HepG2 (cell line): Measurements from ENCODE around the gene ZFPL1. TPM values are rescaled to one million over a fixed set of nuclear protein-coding genes. Genes with fewer than 3 reads are reported as not detected.

Experiments
- AGO2 ChIP-seq: fragments of 200-400 bp; formaldehyde crosslinking; optimal IDR thresholded peaks from 2 replicates; pipeline ENCODE3; 2017; ENCODE audit warnings: mild to moderate bottlenecking, low read depth, low read length, moderate library complexity
- ATAD3A ChIP-seq: sonication (generic); formaldehyde crosslinking; IDR thresholded peaks from 2 replicates; pipeline ENCODE4 v1.4.0; 2020; ENCODE audit warnings: missing genetic modification reagents
- CENPT ChIP-seq: sonication (generic); formaldehyde crosslinking; IDR thresholded peaks from 2 replicates; pipeline ENCODE4 v1.8.0; 2022; ENCODE audit warnings: low read depth, mild to moderate bottlenecking, moderate library complexity, missing genetic modification reagents
- FOXA1 ChIP-seq, 2 experiments: fragments of 450-650 bp in 1 of 2; sonication (generic) in 1 of 2; formaldehyde crosslinking in 1 of 2; IDR thresholded peaks; 2 replicates each; pipeline versions ENCODE4 v1.4.0 to v1.6.1; 2016 to 2020; ENCODE audit warnings: missing genetic modification reagents in 1 of 2
- JARID2 ChIP-seq: sonication (generic); formaldehyde crosslinking; IDR thresholded peaks from 2 replicates; pipeline ENCODE4 v1.8.1; 2023; ENCODE audit warnings: missing genetic modification reagents, inconsistent platforms; ENCODE audit not compliant: insufficient replicate concordance
- KDM4B ChIP-seq: sonication (generic); formaldehyde crosslinking; IDR thresholded peaks from 2 replicates; pipeline ENCODE4 v1.4.0; 2020; ENCODE audit warnings: missing genetic modification reagents
- NFIB ChIP-seq: sonication (generic); formaldehyde crosslinking; IDR thresholded peaks from 2 replicates; pipeline ENCODE4 v1.9.0; 2021; ENCODE audit warnings: missing genetic modification reagents, mild to moderate bottlenecking, borderline replicate concordance
- RBM39 ChIP-seq: fragments of 200-400 bp; formaldehyde crosslinking; IDR thresholded peaks from one replicate; pipeline ENCODE4 v1.6.1; 2018; ENCODE audit warnings: antibody characterized with exemption, mild to moderate bottlenecking, low read depth, low read length; ENCODE audit not compliant: poor library complexity, severe bottlenecking
- SMAD9 ChIP-seq: sonication (generic); formaldehyde crosslinking; IDR thresholded peaks from 2 replicates; pipeline ENCODE4 v1.5.1; 2020; ENCODE audit warnings: mild to moderate bottlenecking, missing genetic modification reagents
- TSC22D2 ChIP-seq: sonication (generic); formaldehyde crosslinking; IDR thresholded peaks from 2 replicates; pipeline ENCODE4 v1.5.1; 2020; ENCODE audit warnings: missing genetic modification reagents, mild to moderate bottlenecking, borderline replicate concordance
- ZBTB42 ChIP-seq: sonication (generic); formaldehyde crosslinking; IDR thresholded peaks from 2 replicates; pipeline ENCODE4 v1.5.0; 2020; ENCODE audit warnings: mild to moderate bottlenecking, missing genetic modification reagents
- ZNF101 ChIP-seq: sonication (generic); formaldehyde crosslinking; IDR thresholded peaks from 2 replicates; pipeline ENCODE4 v1.4.0; 2020; ENCODE audit warnings: mild to moderate bottlenecking, low read depth, missing genetic modification reagents, borderline replicate concordance
- ZNF143 ChIP-seq: sonication (generic); formaldehyde crosslinking; IDR thresholded peaks from 2 replicates; pipeline ENCODE4 v1.4.0; 2020; ENCODE audit warnings: missing genetic modification reagents
- ZNF354B ChIP-seq: sonication (generic); formaldehyde crosslinking; IDR thresholded peaks from 2 replicates; pipeline ENCODE4 v1.8.0; 2022; ENCODE audit warnings: mild to moderate bottlenecking, missing genetic modification reagents
- ZNF776 ChIP-seq: sonication (generic); formaldehyde crosslinking; IDR thresholded peaks from 2 replicates; pipeline ENCODE4 v1.4.0; 2020; ENCODE audit warnings: mild to moderate bottlenecking, missing genetic modification reagents
- ZNF780A ChIP-seq: sonication (generic); formaldehyde crosslinking; IDR thresholded peaks from 2 replicates; pipeline ENCODE4 v1.8.0; 2022; ENCODE audit warnings: mild to moderate bottlenecking, missing genetic modification reagents, moderate library complexity
- polyA plus RNA-seq, 8 experiments: library from polyadenylated mRNA; depleted of rRNA in 3 of 8; stranded (reverse) in 7 of 8; unstranded in 1 of 8; fragments of >200 nt; fragmentation: Illumina TruSeq in 4 of 8; extraction: Trizol in 4 of 8; gene quantifications; 2 replicates each; pipeline versions ENCODE4 v1.2.1 to v1.2.3, GENCODE V29; 2011 to 2016; ENCODE audit warnings: low read depth in 4 of 8, missing spikeins in 1 of 8, mixed read lengths in 1 of 8; ENCODE audit not compliant: insufficient read depth in 1 of 8
- total RNA-seq, 5 experiments: library from RNA; depleted of rRNA; stranded (reverse); fragments of >200 nt; fragmentation: Illumina TruSeq; extraction: Trizol; gene quantifications; 2 replicates each; pipeline ENCODE4 v1.2.3, GENCODE V29; 2016; ENCODE audit warnings: low read depth in 1 of 5
- TF ChIP-seq, protein P1 (sequence below): sonication (generic); formaldehyde crosslinking; IDR thresholded peaks from 2 replicates; pipeline ENCODE4 v1.5.1; 2020; ENCODE audit warnings: missing genetic modification reagents, mild to moderate bottlenecking, borderline replicate concordance
- TF ChIP-seq, protein P2 (sequence below): sonication (generic); formaldehyde crosslinking; IDR thresholded peaks from 2 replicates; pipeline ENCODE4 v1.9.0; 2022; ENCODE audit warnings: low read depth, missing genetic modification reagents
- TF ChIP-seq, protein P3 (sequence below): IDR thresholded peaks from 2 replicates; pipeline ENCODE4 v1.6.1; 2016; ENCODE audit warnings: low read depth
- TF ChIP-seq, protein P4 (sequence below): sonication (generic); formaldehyde crosslinking; IDR thresholded peaks from 2 replicates; pipeline ENCODE4 v1.4.0; 2020; ENCODE audit warnings: missing genetic modification reagents, mild to moderate bottlenecking, borderline replicate concordance

Gene ZFPL1
- total and polyA plus RNA-seq, 2 of the 13 experiments (the other 11 are each of a cell fraction or from before 2014, with no cell fraction given), result 32.2 to 56.0 TPM

DNA sequence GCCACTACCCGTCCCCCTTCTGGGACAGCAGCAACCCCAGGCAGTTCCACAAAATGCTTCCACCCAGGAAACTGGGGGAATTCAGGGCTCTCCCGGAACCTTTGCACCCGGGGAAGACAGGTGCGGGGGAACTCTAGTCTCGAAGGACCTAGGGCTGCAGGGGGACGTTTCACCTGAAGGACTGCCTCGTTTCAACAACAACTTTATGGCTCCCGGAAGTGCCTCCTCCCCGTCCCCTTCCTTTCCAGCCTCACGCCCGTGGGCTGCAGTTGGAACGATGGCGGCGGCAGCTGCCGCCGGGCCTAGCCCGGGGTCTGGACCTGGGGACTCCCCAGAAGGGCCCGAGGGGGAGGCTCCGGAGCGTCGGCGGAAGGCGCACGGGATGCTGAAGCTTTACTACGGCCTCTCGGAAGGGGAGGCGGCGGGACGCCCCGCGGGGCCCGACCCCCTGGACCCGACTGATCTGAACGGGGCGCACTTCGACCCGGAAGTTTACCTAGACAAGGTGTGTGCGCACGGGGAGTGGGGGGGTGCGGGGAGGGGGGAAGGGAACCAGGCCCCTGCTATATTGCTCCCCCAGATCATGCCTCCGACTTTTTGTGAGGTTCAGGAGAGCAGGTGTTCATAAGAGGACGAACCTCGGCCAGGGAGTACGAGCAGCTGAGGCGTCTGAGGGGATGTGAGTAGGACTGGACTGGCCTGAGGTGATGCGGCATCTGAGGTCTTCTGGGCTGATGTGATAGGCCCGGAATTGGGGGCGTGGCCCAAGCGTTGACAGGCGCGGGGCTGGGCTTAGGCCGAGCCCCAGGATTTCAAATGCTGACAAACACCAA, 12.2 kb downstream of the ZFPL1 start, which contains the start of gene VPS51 (continued):
- TF ChIP-seq, protein P1, sequence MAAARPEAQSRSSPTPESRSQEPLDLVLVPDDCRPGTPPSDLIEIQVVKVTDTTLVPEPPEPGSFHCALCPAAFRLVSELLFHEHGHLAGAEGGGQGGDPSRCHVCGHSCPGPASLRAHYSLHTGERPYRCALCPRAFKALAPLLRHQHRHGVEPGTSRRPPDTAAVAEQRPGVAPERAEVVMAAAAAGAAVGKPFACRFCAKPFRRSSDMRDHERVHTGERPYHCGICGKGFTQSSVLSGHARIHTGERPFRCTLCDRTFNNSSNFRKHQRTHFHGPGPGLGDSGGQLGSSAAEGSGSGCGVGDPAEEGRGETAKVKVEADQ (CRISPR knock-in tag), result peak; percentile 25; the same call in 1 of the 2 replicates
- TF ChIP-seq ATAD3A (CRISPR knock-in tag) (no peak), ZNF776 (CRISPR knock-in tag) (0 out of 2 replicates have a peak, but pooled peaks have one; percentile 69), NFIB (no peak), SMAD9 (no peak), ZBTB42 (no peak), CENPT (CRISPR knock-in tag) (no peak), FOXA1 (IDR thresholded peaks at IDR 0.05) (no peak), FOXA1 (CRISPR knock-in tag; IDR thresholded peaks at IDR 0.05) (peak; percentile 67), AGO2 (peak; percentile 90), RBM39 (peak; percentile 91), KDM4B (CRISPR knock-in tag) (peak; percentile 89), ZNF780A (CRISPR knock-in tag) (no peak), ZNF143 (CRISPR knock-in tag) (peak; percentile 69; the same call in 1 of the 2 replicates), TSC22D2 (no peak), ZNF354B (CRISPR knock-in tag) (no peak), JARID2 (CRISPR knock-in tag) (no peak), ZNF101 (CRISPR knock-in tag) (0 out of 2 replicates have a peak, but pooled peaks have one; percentile 36)
- TF ChIP-seq, protein P2, sequence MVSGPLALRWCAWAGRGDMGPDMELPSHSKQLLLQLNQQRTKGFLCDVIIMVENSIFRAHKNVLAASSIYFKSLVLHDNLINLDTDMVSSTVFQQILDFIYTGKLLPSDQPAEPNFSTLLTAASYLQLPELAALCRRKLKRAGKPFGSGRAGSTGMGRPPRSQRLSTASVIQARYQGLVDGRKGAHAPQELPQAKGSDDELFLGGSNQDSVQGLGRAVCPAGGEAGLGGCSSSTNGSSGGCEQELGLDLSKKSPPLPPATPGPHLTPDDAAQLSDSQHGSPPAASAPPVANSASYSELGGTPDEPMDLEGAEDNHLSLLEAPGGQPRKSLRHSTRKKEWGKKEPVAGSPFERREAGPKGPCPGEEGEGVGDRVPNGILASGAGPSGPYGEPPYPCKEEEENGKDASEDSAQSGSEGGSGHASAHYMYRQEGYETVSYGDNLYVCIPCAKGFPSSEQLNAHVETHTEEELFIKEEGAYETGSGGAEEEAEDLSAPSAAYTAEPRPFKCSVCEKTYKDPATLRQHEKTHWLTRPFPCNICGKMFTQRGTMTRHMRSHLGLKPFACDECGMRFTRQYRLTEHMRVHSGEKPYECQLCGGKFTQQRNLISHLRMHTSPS (CRISPR knock-in tag), result no peak; the same call in 1 of the 2 replicates
- TF ChIP-seq, protein P3, sequence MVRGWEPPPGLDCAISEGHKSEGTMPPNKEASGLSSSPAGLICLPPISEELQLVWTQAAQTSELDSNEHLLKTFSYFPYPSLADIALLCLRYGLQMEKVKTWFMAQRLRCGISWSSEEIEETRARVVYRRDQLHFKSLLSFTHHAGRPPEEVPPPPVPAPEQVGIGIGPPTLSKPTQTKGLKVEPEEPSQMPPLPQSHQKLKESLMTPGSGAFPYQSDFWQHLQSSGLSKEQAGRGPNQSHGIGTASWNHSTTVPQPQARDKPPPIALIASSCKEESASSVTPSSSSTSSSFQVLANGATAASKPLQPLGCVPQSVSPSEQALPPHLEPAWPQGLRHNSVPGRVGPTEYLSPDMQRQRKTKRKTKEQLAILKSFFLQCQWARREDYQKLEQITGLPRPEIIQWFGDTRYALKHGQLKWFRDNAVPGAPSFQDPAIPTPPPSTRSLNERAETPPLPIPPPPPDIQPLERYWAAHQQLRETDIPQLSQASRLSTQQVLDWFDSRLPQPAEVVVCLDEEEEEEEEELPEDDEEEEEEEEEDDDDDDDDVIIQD (CRISPR knock-in tag), result no peak
- TF ChIP-seq, protein P4, sequence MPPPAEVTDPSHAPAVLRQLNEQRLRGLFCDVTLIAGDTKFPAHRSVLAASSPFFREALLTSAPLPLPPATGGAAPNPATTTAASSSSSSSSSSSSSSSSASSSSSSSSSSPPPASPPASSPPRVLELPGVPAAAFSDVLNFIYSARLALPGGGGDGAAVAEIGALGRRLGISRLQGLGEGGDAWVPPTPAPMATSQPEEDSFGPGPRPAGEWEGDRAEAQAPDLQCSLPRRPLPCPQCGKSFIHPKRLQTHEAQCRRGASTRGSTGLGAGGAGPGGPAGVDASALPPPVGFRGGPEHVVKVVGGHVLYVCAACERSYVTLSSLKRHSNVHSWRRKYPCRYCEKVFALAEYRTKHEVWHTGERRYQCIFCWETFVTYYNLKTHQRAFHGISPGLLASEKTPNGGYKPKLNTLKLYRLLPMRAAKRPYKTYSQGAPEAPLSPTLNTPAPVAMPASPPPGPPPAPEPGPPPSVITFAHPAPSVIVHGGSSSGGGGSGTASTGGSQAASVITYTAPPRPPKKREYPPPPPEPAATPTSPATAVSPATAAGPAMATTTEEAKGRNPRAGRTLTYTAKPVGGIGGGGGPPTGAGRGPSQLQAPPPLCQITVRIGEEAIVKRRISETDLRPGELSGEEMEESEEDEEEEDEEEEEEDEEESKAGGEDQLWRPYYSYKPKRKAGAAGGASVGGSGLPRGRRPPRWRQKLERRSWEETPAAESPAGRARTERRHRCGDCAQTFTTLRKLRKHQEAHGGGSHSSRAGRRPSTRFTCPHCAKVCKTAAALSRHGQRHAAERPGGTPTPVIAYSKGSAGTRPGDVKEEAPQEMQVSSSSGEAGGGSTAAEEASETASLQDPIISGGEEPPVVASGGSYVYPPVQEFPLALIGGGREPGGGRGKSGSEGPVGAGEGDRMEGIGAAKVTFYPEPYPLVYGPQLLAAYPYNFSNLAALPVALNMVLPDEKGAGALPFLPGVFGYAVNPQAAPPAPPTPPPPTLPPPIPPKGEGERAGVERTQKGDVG, result no peak
